ENCODE results near the gene DAZAP2.
"Not testable (repeated sequence)": the region's sequence is repeated elsewhere in the genome, so short reads cannot be mapped to it uniquely, and the experiment has no call there.

Gene DAZAP2

GRCh38 chr12:51285843-51286242 lies 47.2 kb downstream of the DAZAP2 start:
- no peaks in the 10 kb centered on the region for H3F3A ChIP-seq (ENCODE audit: insufficient read depth, low read length)
- no peak for DNase-seq
- no peak overlapping the region for H3K4me3 ChIP-seq (ENCODE audit: low read length)

GRCh38 chr12:51291603-51292513 lies 53.2 kb downstream of the DAZAP2 start:
- not testable (repeated sequence) for H4K20me1 ChIP-seq (ENCODE audit: insufficient read depth, low read length); H3K4me3 ChIP-seq (ENCODE audit: low read length); H2AFZ ChIP-seq (ENCODE audit: low read length); DNase-seq; H3K9me2 ChIP-seq (replicated peaks; ENCODE audit: insufficient read depth, low read length); H3K36me3 ChIP-seq (replicated peaks; ENCODE audit: insufficient read depth, low read length); H3K9ac ChIP-seq (ENCODE audit: low read length); H3K27ac ChIP-seq (ENCODE audit: low read length); H3F3A ChIP-seq (ENCODE audit: insufficient read depth, low read length); H3K4me1 ChIP-seq (ENCODE audit: low read length); H3K9me3 ChIP-seq (replicated peaks; ENCODE audit: insufficient read depth, low read length); H3K4me2 ChIP-seq (ENCODE audit: low read depth, low read length); H3K27me3 ChIP-seq (replicated peaks; ENCODE audit: insufficient read depth, low read length); H3K79me2 ChIP-seq (ENCODE audit: low read length)

More at GRCh38 chr12:51285843-51286242, 47.2 kb downstream of the DAZAP2 start:
- Histone ChIP-seq H3K27ac (ENCODE audit: low read length) (no peak overlapping the region), H3K4me2 (ENCODE audit: low read depth, low read length) (no peak overlapping the region), H3K79me2 (ENCODE audit: low read length) (no peaks in the 10 kb centered on the region), H2AFZ (ENCODE audit: low read length) (no peak overlapping the region), H3K4me1 (ENCODE audit: low read length) (no peaks in the 10 kb centered on the region), H3K9ac (ENCODE audit: low read length) (no peak overlapping the region), H3K9me3 (replicated peaks; ENCODE audit: insufficient read depth, low read length) (no peaks in the 10 kb centered on the region), H3K27me3 (replicated peaks; ENCODE audit: insufficient read depth, low read length) (no peaks in the 10 kb centered on the region), H3K36me3 (replicated peaks; ENCODE audit: insufficient read depth, low read length) (no peaks in the 10 kb centered on the region; the same call in 1 of the 2 replicates), H4K20me1 (ENCODE audit: insufficient read depth, low read length) (no peaks in the 10 kb centered on the region), H3K9me2 (replicated peaks; ENCODE audit: insufficient read depth, low read length) (no peaks in the 10 kb centered on the region)
- TF ChIP-seq EZH2phosphoT487 (IDR thresholded peaks at IDR 0.05; ENCODE audit: low read length) (no peak), CTCF (IDR thresholded peaks at IDR 0.05; ENCODE audit: low read length) (no peak), EZH2 (optimal IDR thresholded peaks at IDR 0.05; ENCODE audit: low read depth, low read length) (no peak)
